Heart left ventricle (tissue), 13 donors: ENCODE data around the gene HLA-DPB1.

Experiments used
- POLR2A ChIP-seq, 2 donors: fragments of 450-650 bp; IDR thresholded peaks; one replicate each; pipeline ENCODE4 v1.6.1; 2017; ENCODE audit warnings: antibody characterized with exemption in 2 of 2, mild to moderate bottlenecking in 2 of 2, moderate library complexity in 2 of 2
- TF ChIP-seq, protein P1 (sequence below), 12 donors: fragments of 200-600 bp; sonication (generic) in 4 of 12; IDR thresholded peaks; one replicate each; pipeline versions ENCODE4 v1.5.0 to v1.8.0; 2018 to 2022; ENCODE audit warnings: antibody characterized with exemption in 12 of 12, mild to moderate bottlenecking in 5 of 12
- donor health status: ischemic (EF 13 %, LVEDD 7.1; RV severe dilation, severe dysfunction).
- donor health status: DM: no; HTN: yes; CAD: no.
- donor health status: DM: no; HTN: no; CAD: no.
- donor health status: ischemic (EF 25% LVEDD 6.9; RV normal size, moderate dysfunction).
- donor health status: ischemic (EF 25% LVEDD 5.7; RV mildly dilated, moderate dysfunction).
- donor health status: ischemic (EF 35%, LVEDD 5.7; RV mildly dilated, moderate dysfunction).
- donor health status: nonischemic (EF 11% LVEDD 7.7; RV severe dilation, severe dysfunction).
- donor health status: DM: yes; HTN: yes; CAD: no.
- donor health status: PGD.
- donor health status: ischemic (EF 29% LVEDD 5.4; RV normal size, mild dysfunction).
- donor health status: nonischemic (EF 23%, LVEDD 6.1; RV moderate dilation, normal function).

DNA sequence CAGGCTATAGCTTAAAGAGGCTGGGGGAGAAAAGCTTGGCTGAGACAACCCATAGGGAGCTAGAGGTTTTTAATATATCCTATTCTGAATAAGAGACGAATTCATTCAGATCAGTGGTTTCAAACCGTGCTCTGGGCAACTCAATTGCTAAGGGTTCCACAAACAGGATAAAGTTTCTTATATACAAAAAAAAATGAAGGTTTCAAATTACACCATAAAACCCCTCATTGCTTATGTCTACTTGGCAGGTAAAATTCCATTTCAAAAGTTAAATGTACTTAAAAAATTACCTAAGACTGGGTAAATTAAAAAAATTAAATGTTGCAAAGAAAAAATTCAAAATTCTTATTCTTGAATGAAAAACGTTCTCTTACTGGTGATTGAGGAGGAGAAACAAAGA is 2.7 kb downstream of the HLA-DPB1 start:
- TF ChIP-seq, protein P1, sequence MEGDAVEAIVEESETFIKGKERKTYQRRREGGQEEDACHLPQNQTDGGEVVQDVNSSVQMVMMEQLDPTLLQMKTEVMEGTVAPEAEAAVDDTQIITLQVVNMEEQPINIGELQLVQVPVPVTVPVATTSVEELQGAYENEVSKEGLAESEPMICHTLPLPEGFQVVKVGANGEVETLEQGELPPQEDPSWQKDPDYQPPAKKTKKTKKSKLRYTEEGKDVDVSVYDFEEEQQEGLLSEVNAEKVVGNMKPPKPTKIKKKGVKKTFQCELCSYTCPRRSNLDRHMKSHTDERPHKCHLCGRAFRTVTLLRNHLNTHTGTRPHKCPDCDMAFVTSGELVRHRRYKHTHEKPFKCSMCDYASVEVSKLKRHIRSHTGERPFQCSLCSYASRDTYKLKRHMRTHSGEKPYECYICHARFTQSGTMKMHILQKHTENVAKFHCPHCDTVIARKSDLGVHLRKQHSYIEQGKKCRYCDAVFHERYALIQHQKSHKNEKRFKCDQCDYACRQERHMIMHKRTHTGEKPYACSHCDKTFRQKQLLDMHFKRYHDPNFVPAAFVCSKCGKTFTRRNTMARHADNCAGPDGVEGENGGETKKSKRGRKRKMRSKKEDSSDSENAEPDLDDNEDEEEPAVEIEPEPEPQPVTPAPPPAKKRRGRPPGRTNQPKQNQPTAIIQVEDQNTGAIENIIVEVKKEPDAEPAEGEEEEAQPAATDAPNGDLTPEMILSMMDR (IDR thresholded peaks at IDR 0.05): no peak
- no peak for TF ChIP-seq POLR2A (IDR thresholded peaks at IDR 0.05)
